DMS79 (cell line): ENCODE results near the gene PPP1R14B.

Experiments
- DNase-seq: peaks from one replicate; lab custom pipeline; 2025; lab: John Stamatoyannopoulos, UW

PPP1R14B gene

DNA sequence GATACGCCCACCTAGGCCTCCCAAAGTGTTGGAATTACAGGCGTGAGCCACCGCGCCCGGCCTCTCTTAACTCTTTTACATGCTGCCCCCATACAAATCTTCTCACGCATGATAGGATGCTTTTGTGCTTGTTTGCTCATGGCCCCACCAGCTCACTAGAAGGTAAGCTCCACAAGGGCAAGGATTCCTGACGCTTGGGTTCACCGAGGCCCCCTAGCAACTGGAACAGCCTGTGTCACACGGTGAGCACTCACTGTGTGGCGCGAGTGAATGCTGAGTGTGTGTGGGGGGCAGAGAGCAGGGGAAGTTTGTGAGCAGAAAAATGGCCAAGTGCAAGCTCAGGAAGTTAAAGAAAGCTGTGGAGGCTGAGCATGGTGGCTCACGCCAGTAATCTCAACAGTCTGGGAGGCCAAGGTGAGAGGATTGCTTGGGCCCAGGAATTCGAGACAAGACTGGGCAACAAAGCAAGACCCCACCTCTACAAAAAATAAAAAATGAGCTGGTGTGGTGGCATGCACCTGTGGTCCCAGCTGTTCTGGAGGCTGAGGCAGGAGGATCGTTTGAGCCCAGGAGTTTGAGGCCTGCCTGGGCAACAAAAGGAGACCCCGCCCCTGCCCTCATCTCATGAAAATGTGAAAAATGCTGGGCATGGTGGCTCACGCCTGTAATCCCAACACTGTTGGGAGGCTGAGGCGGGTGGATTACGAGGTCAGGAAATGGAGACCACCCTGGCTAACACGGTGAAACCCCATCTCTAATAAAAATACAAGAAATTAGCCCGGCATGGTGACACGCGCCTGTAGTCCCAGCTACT is 35.4 kb upstream of the PPP1R14B start:
- no peak for DNase-seq

DNA sequence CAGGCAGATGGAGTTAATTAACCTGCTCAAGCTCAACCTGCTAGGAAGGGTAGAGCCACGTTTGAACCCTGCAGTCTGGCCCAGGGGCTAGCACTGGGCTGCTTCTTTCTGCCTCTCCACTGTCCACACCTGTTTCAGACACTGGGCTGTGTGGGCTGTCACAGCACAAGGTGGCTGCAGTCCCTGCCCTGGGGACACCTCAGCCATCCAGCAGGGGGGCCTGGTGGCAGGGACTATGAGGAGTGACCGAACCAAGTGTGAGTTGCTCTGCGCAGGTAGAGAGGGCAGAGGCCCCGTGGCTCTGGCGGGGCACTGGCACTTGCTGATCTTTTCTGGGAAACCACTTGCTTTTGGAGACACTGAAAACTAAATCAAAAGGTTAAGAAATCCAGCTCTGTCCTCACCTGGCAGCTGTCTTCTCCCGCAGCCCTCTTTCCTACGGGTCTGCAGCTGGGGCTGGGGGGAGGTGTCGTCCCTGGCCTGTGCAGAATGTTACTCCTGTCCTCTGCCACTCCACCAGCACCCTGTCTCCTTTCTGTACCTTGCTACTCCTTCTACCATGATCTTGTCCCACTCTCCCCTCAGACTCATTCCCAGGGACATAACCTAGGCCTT is 31.9 kb upstream of the PPP1R14B start:
- no peak for DNase-seq

GRCh38 chr11:64276653-64277431 is 30.1 kb upstream of the PPP1R14B start:
- DNase-seq: no peak

DNA sequence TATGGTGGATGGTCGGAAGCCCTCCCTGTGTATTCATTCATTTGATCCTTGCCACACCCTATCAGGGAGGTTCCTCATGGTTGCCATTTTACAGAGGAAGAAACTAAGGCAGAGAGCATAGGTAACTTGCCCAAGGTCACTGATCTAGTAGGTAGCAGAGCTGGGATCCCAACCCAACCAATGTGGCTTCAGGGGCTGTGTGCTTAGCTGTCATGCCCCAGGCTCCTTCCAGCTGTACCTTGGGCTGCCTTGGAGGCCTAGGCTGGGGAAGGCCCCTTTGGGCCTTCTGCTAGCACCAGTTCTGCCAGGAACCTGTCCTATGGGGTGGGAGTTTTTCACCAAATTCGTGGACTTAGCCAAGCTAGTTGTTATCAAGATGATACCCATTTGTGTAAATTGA is 29.1 kb upstream of the PPP1R14B start:
- DNase-seq: no peak

- no peak for DNase-seq
Measured at GRCh38 chr11:64275031-64275800, 28.5 kb upstream of the PPP1R14B start.

- peak; percentile 99 for DNase-seq
Measured at GRCh38 chr11:64269540-64270220, 22.9 kb upstream of the PPP1R14B start.

DNA sequence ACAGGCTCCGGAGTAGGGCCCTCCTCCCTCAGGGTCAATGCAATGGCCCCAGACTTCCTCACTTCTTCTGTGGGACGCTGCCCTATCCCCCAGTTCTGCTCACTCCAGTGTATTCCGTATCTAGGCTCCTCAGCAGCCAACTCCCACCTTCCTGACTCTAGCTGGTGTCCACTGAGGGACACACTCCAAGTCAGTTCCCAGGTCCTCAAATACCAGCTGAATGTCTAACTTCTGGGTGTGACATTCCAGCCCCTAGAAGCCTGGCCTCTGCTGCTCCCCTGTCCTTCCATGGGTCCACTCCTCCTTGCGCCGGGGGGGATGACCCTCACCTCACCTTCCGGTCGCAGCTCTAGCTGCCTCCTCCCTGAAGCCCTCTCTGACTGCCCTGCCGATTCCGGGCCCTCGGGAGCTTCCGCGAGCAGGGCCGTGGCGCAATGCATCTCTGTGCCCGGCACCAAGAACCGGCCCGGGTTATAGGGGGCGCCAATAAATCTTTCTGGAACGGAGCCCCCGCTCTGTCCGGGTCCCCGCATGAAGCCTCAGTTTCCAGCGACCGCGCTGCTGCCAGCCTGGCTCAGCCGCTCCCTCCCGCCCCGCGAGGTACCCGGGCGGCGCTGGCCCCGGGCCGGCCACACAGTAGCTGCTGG is 22.3 kb upstream of the PPP1R14B start:
- no peak for DNase-seq

GRCh38 chr11:64268025-64268892 is 21.5 kb upstream of the PPP1R14B start:
- DNase-seq: peak; percentile 27

DNA sequence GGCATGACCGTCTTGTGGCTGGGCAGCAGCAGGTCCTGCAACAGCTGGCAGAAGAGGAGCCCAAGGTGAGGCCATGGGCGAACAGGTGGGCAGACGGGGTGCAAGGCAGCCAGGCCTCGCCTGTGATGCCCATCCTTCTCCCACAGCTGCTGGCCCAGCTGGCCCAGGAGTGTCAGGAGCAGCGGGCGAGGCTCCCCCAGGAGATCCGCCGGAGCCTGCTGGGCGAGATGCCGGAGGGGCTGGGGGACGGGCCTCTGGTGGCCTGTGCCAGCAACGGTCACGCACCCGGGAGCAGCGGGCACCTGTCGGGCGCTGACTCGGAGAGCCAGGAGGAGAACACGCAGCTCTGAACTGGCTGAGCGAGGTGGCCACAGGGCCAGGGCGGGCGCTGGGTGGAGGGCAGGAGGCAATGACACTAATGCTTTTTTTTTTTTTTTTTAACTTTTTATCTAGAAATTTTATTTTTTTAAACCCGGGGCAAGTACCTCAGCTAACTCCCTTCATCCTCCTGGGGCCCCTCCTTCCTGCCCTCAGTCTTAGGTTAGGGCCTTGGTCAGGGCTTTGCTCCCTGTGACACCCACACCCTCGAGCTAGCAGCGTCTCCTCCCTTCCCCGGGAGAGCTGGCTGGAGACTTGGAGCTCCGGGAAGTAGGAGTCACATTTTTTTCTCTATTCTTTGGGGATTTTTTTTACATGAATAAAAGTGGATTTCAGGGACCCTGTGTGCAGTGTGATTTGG is 20.6 kb upstream of the PPP1R14B start:
- peak; percentile 77 for DNase-seq

DNA sequence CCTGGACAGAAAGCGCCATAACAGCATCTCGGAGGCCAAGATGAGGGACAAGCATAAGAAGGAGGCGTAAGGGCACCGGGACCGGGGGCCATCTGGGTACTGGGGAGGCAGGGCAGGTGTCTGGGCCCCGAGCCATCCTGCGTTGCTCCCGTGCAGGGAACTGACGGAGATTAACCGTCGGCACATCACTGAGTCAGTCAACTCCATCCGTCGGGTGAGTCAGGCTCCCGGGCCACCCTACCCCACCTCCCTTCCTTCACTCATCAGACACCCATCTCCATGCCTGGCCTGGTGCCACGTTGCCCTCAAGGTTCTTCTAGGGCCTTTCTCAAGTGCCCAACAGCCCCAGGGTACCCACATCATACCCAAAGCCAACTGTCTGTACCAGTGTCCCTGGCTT is 19.6 kb upstream of the PPP1R14B start:
- DNase-seq: no peak

GRCh38 chr11:64265176-64266160 is 18.7 kb upstream of the PPP1R14B start:
- DNase-seq: no peak

DNA sequence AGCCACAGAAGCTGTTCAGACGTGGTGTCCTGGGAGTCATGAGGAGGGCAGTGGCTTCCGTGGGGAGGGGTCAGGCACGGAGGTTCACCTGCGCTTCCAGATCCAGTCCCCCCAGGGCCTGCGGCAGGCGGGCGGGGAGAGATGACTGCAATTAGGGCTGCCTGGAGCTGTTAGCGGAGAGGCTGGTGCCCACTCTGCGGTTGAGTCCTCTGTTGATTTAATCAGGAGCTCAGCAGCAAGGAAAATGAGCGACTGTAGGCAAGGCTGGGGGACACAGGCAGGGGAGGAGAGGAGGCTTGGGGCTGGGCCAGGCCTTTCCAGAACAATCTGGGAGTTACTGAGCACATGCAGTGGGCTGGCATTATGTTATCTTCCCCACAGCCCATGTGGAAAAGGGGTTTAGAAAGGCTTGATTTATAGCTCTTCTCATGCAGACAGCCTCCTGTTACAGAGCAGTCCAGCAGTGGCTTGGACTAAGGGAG is 17.7 kb upstream of the PPP1R14B start:
- no peak for DNase-seq

- no peak for DNase-seq
Measured at GRCh38 chr11:64263947-64264317, 17.2 kb upstream of the PPP1R14B start.

- DNase-seq: no peak
Measured at GRCh38 chr11:64263021-64263946, 16.5 kb upstream of the PPP1R14B start.

- no peak for DNase-seq
Measured at GRCh38 chr11:64262271-64263002, 15.7 kb upstream of the PPP1R14B start.

- DNase-seq: no peak
Measured at GRCh38 chr11:64261556-64262080, 14.9 kb upstream of the PPP1R14B start.
